HG03135 (cell line): ENCODE results near the gene RLN1.
"Not testable (repeated sequence)": the region's sequence is repeated elsewhere in the genome, so short reads cannot be mapped to it uniquely, and the experiment has no call there.

Experiments used
- ATAC-seq: cut with Tn5 transposase; IDR thresholded peaks from one replicate; pipeline ENCODE4 v1.9.1; 2021; ENCODE audit warnings: mild to moderate bottlenecking, moderate library complexity; ENCODE audit not compliant: unreplicated experiment

RLN1 gene

DNA sequence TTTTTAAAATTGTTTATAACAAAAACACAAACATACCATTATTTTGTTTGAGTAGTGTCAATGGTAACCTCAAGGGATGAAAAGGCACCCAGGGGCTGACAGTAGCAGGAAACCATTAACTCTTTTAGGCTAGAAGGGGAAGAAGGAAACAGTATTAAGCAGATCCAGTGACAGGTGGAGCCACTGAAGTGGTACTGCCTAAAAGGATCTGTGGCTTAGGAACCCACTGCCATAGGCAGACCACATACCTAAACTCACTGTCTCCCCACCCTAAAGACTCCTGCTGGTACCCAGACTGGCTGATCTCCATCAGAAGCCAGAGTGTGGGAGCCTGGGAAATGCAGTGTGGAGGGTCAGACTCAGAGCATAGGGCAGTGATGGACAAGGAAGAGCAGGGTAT is 13.5 kb downstream of the RLN1 start:
- no peak for ATAC-seq

DNA sequence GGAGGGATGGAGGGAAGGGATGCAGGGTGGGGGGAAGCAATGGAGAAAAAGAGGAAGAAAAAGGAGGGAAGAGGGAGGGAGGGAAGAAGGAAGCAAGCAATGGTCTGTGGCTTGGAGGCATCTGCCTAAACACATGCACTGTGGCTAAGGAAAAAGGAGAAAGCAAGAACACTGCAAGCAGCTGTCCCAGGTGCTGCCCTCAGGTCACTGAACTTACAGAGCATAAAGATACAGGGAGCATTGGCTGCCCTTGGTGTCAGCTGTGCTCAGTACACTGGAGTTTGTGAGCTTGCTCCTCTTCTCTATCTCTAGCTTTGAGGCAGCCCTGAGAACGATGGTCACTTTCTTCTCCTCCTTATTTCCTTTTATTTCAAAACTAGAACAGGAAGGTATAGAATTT is 18.1 kb downstream of the RLN1 start:
- ATAC-seq, result not testable (repeated sequence)

DNA sequence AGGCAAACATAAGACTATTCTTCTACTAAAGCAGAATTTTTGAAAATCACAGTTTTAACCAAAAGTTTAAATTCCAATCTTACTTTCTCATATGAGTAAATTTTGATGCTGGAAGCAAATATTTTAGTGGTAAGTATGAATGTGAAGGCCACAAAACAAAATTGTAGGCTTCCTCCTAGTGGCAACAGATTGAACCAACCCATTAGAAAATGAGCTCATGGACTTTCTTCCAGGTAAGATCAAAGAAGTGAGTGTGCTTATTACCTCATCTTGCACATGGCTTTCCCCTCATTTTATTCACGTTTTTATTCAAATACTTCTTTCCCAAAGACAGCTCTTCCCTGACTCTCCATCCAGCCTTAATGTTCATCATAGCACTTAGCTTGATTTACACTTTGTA is 18.6 kb downstream of the RLN1 start:
- ATAC-seq, result no peak

DNA sequence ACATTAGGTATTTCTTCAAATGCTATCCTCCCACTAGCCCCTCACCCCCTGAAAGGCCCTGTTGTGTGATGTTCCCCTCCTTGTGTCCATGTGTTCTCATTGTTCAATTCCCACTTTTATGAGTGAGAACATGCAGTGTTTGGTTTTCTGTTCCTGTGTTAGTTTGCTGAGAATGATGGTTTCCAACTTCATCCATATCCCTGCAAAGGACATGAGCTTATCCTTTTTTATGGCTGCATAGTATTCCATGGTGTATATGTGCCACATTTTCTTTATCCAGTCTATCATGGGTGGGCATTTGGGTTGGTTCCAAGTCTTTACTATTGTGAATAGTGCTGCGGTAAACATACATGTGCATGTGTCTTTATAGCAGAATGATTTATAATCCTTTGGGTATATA is 23.3 kb downstream of the RLN1 start:
- ATAC-seq, result not testable (repeated sequence)

DNA sequence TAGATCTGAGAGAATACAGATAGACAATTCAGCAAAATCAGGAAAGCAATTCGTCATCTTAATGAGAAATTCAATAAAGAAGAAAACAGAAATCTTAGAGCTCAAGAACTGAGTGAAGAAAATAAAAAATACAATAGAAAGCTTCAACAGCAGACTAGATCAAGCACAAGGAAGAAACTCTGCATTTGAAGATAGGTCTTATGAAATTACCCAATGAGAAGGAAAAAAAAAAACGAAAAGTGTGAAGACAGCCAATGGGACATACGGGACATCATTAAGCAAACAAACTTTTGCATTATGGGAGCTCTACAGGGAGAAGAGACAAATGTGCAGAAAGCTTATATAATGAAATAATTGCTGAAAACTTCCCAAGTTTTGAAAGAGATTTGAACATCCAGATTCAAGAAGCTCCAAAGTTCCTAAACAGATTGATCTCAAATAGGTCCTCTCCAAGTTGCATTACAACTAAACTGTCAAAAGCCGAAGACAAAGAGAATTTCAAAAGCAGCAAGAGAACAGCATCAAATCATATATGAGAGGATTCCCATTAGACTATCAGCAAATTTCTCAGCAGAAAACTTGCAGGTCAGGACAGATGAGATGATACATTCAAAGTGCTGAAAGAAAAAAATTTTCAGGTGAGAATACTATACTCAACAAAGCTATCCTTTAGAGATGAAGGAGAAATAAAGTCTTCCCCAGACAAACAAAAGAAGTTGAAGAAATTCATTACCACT is 24.3 kb downstream of the RLN1 start:
- no peak for ATAC-seq

DNA sequence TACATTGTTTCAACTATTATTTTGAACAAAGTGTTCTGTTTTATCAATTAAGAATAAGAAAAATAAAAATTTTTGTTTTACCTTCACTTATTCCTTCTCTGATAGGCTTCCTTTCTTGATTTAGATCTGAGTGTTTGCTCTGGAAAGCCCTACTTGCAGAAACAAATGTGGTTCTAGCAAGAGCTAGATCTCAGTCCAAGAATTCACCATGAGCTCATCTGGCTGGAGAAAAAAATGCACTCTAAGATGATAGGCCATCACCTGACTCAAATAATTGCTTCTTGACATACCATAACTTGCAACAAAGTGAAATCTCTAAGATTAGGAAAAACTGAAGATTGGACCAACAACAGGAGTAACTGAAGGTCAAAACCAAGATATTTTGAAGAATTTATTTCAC is 28.8 kb downstream of the RLN1 start:
- ATAC-seq, result no peak

DNA sequence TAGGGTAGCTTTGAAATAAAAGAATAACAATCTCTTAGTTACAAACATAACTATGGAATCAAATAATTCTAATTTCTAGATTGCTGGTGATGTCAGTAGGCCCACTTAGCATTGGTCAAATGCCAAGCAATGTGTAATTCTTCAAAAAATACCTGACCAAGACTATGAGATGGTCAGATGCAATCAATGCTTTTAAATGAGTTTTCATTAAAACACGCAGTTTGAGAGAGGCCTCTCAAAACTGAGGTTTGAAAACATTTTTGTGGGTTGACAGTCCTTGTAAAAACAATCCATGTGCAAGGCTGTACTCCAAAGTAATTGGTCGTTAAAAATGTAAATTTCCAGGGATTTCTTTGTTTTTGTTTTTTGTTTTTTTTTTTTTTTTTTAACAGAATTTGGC is 33.9 kb downstream of the RLN1 start:
- no peak for ATAC-seq

DNA sequence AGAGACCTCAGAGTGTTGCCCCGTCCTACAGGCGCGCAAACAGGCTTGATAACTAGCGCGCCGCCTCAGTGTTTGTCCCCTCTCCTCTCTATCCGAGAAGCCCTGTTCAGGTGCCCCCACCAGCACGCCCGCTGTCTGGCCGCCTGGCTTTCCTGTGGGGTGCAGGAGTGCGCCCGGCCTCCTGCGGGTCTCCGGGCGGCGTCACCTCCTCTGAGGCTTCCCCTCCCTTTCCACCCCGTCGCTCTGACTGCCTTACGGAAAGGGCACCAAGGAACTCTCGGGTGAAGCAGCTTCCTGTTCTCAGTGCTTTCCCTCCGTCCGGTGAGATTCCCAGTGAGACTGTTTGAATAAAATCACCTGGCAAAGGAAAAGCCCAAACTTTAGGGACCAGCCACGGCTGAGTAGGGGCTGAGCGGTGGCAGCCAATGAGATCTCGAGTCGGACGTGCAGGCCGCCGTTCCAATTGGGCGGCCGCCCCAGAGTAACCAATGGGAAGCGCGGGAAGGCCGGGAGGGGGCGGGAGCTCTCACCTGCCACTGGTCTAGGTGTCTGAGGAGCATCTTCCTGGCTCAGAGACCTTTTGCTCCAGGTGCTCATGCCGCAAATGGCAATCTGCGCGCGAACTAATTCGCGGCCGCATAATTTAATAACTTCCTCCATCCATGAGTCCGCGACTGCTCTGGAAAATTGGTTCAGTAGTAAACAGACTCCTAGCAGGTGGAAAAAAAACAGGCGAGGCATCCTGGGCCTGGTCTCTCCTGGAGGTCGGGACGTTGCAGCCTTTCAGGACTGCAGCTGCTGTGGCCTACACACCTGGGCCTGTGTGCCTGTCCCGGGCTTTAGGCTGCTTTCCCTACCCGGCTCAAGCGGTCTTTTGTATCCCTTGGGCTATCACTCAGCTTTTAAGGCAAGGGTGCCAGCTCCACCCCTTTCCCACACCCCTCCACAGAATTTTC is 35.6 kb downstream of the RLN1 start, which contains the start of gene RLN2:
Gene RLN2, minus strand, starts transcription at position 877 of the 956 bp plus-strand sequence. Its CDS starts 136 bp downstream, at position 741.
- peak; percentile 98 for ATAC-seq

DNA sequence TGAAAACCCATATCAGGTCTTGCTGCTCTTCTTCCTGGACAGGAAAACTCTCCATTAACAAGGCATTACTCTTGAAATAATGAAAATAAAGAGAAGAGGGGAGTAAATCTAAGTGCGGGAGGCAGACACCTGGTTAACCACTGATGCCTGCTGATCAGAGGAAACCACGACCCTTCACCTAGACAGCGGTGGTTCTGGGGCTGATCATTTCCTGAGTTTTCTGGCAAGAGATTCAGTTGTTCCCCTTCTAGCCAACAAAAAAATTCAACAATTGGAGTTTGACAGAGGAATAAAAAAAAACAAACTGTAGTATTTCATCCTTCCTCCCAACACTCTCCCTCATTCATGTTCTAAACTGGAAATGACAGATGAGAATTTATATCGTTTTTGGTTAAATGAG is 38.1 kb downstream of the RLN1 start:
- ATAC-seq, result no peak

DNA sequence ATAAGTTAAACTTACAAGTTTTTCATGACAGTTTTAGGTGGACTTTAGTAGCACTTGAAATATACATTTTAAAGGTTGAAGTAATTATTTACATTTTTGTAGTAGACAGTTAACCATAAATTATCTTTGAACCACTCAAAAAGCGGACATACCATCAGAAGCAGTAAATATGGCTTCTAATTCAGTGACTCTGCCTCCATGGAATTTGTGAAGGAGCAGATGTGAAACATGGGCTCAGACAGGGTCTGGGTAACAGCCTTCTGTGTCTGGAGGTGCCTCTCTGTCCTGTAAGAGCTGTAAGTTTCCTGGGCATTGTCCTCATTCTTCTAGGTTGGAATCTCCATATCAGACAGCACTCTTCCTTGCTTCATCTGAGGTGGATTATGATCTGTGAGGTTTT is 47.5 kb downstream of the RLN1 start:
- no peak for ATAC-seq

DNA sequence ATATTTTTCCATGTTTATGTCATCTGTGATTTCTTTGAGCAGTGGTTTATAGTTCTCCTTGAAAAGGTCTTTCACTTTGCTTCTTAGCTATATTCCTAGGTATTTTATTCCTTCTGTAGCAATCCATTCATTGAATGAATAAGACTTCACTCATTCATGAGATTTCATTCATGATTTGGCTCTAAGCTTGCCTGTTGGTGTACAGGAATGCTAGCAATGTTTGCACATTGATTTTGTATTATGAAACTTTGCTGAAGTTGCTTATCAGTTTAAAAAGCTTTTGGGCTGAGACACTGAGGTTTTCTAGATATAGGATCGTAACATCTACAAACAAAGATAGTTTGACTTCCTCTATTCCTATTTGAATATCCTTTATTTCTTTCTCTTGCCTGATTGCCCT is 51.1 kb downstream of the RLN1 start:
- ATAC-seq, result no peak

DNA sequence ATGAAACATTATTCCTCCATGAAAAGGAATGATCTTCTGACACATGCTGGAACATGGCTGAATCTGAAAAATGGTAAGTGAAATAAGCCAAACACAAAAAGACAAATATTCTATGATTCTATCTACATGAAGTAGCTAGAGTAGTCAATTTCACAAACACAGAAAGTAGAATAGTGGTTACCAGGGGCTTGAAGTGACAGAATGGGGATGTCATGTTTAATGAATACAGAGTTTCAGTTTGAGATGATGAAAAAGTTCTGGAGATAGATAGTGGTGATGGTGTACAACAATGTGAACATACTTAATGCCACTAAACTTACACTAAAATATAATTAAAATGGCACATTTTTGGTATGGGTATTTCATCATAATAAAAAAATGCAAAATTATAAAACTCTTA is 53.4 kb downstream of the RLN1 start:
- no peak for ATAC-seq
